GM12878 (cell line): Measurements from ENCODE around the gene ABR. TPM values are rescaled to one million over a fixed set of nuclear protein-coding genes. Genes with fewer than 3 reads are reported as not detected.
A peak's percentile ranks its signal among the peaks of the same experiment; 100 is the strongest.

Source experiments
- BRCA1 ChIP-seq: IDR thresholded peaks from 2 replicates; pipeline ENCODE4 v1.6.1; 2011; ENCODE audit warnings: low read depth, low read length, improper control_type of control experiment
- DPF2 ChIP-seq: fragments of 450-650 bp; IDR thresholded peaks from 2 replicates; pipeline ENCODE4 v1.6.1; 2017; ENCODE audit warnings: mild to moderate bottlenecking
- FOS ChIP-seq: IDR thresholded peaks from 3 replicates; pipeline ENCODE4 v1.6.1; 2011; ENCODE audit warnings: borderline replicate concordance; ENCODE audit not compliant: insufficient read length; ENCODE audit errors: extremely low read depth
- FOXK2 ChIP-seq: fragments of 450-650 bp; IDR thresholded peaks from 2 replicates; pipeline ENCODE4 v1.6.1; 2017; ENCODE audit warnings: mild to moderate bottlenecking, moderate library complexity
- GABPA ChIP-seq: IDR thresholded peaks from 2 replicates; pipeline ENCODE4 v1.6.1; 2014; ENCODE audit warnings: antibody characterized with exemption, low read depth, mild to moderate bottlenecking, inconsistent platforms
- HCFC1 ChIP-seq: fragments of 150-350 bp; IDR thresholded peaks from 2 replicates; pipeline ENCODE4 v1.6.1; 2014; ENCODE audit warnings: low read length
- MYC ChIP-seq: IDR thresholded peaks from 2 replicates; pipeline ENCODE4 v1.6.1; 2011; ENCODE audit warnings: mild to moderate bottlenecking, low read length, moderate library complexity, inconsistent platforms; ENCODE audit not compliant: insufficient read depth, insufficient replicate concordance, insufficient read length, severe bottlenecking
- PAX5 ChIP-seq: IDR thresholded peaks from 2 replicates; pipeline ENCODE4 v1.6.1; 2011; ENCODE audit warnings: low read depth, low read length, borderline replicate concordance
- POU2F2 ChIP-seq: IDR thresholded peaks from 3 replicates; pipeline ENCODE4 v1.6.1; 2011; ENCODE audit warnings: low read depth, mild to moderate bottlenecking, low read length, borderline replicate concordance
- RBBP5 ChIP-seq: fragments of 200-600 bp; sonication (generic); conservative IDR thresholded peaks from 2 replicates; pipeline ENCODE4 v1.6.1; 2016
- SREBF2 ChIP-seq: IDR thresholded peaks from 2 replicates; pipeline ENCODE4 v1.6.1; 2012; ENCODE audit warnings: mild to moderate bottlenecking, low read length
- STAT1 ChIP-seq: fragments of 450-650 bp; conservative IDR thresholded peaks from 2 replicates; pipeline ENCODE4 v1.6.1; 2014; ENCODE audit warnings: antibody characterized with exemption, mild to moderate bottlenecking
- ZNF24 ChIP-seq: fragments of 450-650 bp; IDR thresholded peaks from 2 replicates; pipeline ENCODE4 v1.6.1; 2017; ENCODE audit warnings: antibody characterized with exemption, mild to moderate bottlenecking
- polyA plus RNA-seq, 11 experiments: library from polyadenylated mRNA; depleted of rRNA in 4 of 11; unstranded in 6 of 11; stranded (reverse) in 5 of 11; fragments of >200 nt; fragmentation: Nextera tagmentation in 4 of 11; fragmentation: Illumina TruSeq in 1 of 11; extraction: Ambion mirVana in 4 of 11; extraction: Trizol in 1 of 11; gene quantifications; 1 replicate in 1 of 11; 2 replicates in 10 of 11; pipeline versions ENCODE4 v1.2.1 to v1.2.3, GENCODE V29; 2011 to 2016; ENCODE audit warnings: inconsistent platforms in 2 of 11, missing spikeins in 2 of 11, low read depth in 1 of 11
- total RNA-seq, 4 experiments: library from RNA; depleted of rRNA in 3 of 4; stranded (reverse); fragments of >200 nt in 3 of 4; fragmentation: Illumina TruSeq in 1 of 4; extraction: Trizol in 1 of 4; gene quantifications; 2 replicates each; pipeline versions ENCODE4 v1.2.1 to v1.2.3, GENCODE V29; 2013 to 2021
- TF ChIP-seq, protein P1 (sequence below): IDR thresholded peaks from 2 replicates; pipeline ENCODE4 v1.6.1; 2012; ENCODE audit warnings: mild to moderate bottlenecking, low read depth, low read length
- TF ChIP-seq, protein P2 (sequence below): fragments of 150-350 bp; IDR thresholded peaks from 2 replicates; pipeline ENCODE4 v1.6.1; 2016; ENCODE audit warnings: low read depth, low read length
- TF ChIP-seq, protein P3 (sequence below): IDR thresholded peaks from 2 replicates; pipeline ENCODE4 v1.6.1; 2011; ENCODE audit warnings: borderline replicate concordance, low read depth, mild to moderate bottlenecking, moderate library complexity, low read length; ENCODE audit not compliant: insufficient read depth, poor library complexity, severe bottlenecking
- TF ChIP-seq, protein P4 (sequence below): fragments of 450-650 bp; IDR thresholded peaks from 2 replicates; pipeline ENCODE4 v1.6.1; 2018; ENCODE audit warnings: mild to moderate bottlenecking, low read depth, moderate library complexity; ENCODE audit not compliant: partially characterized antibody
- TF ChIP-seq, protein P5 (sequence below): fragments of 450-650 bp; IDR thresholded peaks from 2 replicates; pipeline ENCODE4 v1.6.1; 2016; ENCODE audit warnings: mild to moderate bottlenecking

The ABR gene
- total and polyA plus RNA-seq, 10 of the 15 experiments (the other 5 are each of a cell fraction or from before 2014, with no cell fraction given) = 1.4 to 112 (median 30.0) TPM

DNA sequence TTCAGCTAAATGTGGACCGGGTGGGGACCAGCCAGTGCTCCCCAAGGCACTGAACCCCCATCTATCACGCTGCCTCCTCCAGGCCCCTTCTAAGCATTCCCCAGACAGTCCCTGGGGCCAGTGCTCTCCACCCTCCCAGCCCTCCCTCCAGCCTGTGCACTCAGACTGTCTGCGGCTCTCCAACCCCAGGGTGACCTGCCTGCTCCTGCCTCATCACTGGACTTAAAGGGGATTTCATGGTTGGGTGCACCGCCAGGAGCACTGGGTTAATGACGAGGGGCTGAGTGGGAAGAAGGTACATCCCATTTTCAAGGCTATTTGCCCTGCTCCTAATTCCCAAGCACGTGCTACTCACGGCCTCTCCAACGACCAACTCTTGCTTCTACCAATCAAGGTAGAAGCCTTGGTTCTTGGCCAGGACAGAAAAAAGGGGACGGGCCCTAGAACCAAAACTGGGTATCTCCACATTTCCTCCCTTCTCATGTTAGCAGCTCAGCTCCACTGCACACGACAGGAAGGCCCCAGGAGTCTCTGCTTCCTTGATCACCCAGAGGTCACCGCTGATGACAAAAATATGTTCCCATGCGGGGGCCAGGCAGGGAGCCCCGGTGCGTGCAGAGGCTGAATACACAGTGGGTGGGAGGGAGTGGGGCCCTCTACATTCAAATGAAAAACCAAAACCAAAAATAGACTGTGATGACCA, 3.5 kb upstream of the ABR start (continued):
- TF ChIP-seq, protein P1, sequence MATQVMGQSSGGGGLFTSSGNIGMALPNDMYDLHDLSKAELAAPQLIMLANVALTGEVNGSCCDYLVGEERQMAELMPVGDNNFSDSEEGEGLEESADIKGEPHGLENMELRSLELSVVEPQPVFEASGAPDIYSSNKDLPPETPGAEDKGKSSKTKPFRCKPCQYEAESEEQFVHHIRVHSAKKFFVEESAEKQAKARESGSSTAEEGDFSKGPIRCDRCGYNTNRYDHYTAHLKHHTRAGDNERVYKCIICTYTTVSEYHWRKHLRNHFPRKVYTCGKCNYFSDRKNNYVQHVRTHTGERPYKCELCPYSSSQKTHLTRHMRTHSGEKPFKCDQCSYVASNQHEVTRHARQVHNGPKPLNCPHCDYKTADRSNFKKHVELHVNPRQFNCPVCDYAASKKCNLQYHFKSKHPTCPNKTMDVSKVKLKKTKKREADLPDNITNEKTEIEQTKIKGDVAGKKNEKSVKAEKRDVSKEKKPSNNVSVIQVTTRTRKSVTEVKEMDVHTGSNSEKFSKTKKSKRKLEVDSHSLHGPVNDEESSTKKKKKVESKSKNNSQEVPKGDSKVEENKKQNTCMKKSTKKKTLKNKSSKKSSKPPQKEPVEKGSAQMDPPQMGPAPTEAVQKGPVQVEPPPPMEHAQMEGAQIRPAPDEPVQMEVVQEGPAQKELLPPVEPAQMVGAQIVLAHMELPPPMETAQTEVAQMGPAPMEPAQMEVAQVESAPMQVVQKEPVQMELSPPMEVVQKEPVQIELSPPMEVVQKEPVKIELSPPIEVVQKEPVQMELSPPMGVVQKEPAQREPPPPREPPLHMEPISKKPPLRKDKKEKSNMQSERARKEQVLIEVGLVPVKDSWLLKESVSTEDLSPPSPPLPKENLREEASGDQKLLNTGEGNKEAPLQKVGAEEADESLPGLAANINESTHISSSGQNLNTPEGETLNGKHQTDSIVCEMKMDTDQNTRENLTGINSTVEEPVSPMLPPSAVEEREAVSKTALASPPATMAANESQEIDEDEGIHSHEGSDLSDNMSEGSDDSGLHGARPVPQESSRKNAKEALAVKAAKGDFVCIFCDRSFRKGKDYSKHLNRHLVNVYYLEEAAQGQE = no peak
- TF ChIP-seq SREBF2 = no peak
- TF ChIP-seq RBBP5 = no peak
- TF ChIP-seq DPF2 = no peak
- no peak for TF ChIP-seq HCFC1
- TF ChIP-seq, protein P2, sequence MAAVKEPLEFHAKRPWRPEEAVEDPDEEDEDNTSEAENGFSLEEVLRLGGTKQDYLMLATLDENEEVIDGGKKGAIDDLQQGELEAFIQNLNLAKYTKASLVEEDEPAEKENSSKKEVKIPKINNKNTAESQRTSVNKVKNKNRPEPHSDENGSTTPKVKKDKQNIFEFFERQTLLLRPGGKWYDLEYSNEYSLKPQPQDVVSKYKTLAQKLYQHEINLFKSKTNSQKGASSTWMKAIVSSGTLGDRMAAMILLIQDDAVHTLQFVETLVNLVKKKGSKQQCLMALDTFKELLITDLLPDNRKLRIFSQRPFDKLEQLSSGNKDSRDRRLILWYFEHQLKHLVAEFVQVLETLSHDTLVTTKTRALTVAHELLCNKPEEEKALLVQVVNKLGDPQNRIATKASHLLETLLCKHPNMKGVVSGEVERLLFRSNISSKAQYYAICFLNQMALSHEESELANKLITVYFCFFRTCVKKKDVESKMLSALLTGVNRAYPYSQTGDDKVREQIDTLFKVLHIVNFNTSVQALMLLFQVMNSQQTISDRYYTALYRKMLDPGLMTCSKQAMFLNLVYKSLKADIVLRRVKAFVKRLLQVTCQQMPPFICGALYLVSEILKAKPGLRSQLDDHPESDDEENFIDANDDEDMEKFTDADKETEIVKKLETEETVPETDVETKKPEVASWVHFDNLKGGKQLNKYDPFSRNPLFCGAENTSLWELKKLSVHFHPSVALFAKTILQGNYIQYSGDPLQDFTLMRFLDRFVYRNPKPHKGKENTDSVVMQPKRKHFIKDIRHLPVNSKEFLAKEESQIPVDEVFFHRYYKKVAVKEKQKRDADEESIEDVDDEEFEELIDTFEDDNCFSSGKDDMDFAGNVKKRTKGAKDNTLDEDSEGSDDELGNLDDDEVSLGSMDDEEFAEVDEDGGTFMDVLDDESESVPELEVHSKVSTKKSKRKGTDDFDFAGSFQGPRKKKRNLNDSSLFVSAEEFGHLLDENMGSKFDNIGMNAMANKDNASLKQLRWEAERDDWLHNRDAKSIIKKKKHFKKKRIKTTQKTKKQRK = no peak
- no peak for TF ChIP-seq ZNF24
- TF ChIP-seq PAX5 = peak; percentile 77
- TF ChIP-seq POU2F2 = peak; percentile 65; the same call in 2 of the 3 replicates
- TF ChIP-seq STAT1 = no peak
- TF ChIP-seq, protein P3, sequence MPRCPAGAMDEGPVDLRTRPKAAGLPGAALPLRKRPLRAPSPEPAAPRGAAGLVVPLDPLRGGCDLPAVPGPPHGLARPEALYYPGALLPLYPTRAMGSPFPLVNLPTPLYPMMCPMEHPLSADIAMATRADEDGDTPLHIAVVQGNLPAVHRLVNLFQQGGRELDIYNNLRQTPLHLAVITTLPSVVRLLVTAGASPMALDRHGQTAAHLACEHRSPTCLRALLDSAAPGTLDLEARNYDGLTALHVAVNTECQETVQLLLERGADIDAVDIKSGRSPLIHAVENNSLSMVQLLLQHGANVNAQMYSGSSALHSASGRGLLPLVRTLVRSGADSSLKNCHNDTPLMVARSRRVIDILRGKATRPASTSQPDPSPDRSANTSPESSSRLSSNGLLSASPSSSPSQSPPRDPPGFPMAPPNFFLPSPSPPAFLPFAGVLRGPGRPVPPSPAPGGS = peak; percentile 91
- TF ChIP-seq MYC = no peak
- TF ChIP-seq, protein P4, sequence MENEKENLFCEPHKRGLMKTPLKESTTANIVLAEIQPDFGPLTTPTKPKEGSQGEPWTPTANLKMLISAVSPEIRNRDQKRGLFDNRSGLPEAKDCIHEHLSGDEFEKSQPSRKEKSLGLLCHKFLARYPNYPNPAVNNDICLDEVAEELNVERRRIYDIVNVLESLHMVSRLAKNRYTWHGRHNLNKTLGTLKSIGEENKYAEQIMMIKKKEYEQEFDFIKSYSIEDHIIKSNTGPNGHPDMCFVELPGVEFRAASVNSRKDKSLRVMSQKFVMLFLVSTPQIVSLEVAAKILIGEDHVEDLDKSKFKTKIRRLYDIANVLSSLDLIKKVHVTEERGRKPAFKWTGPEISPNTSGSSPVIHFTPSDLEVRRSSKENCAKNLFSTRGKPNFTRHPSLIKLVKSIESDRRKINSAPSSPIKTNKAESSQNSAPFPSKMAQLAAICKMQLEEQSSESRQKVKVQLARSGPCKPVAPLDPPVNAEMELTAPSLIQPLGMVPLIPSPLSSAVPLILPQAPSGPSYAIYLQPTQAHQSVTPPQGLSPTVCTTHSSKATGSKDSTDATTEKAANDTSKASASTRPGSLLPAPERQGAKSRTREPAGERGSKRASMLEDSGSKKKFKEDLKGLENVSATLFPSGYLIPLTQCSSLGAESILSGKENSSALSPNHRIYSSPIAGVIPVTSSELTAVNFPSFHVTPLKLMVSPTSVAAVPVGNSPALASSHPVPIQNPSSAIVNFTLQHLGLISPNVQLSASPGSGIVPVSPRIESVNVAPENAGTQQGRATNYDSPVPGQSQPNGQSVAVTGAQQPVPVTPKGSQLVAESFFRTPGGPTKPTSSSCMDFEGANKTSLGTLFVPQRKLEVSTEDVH = no peak
- peak; percentile 71; the same call in 1 of the 2 replicates for TF ChIP-seq GABPA
- TF ChIP-seq, protein P5, sequence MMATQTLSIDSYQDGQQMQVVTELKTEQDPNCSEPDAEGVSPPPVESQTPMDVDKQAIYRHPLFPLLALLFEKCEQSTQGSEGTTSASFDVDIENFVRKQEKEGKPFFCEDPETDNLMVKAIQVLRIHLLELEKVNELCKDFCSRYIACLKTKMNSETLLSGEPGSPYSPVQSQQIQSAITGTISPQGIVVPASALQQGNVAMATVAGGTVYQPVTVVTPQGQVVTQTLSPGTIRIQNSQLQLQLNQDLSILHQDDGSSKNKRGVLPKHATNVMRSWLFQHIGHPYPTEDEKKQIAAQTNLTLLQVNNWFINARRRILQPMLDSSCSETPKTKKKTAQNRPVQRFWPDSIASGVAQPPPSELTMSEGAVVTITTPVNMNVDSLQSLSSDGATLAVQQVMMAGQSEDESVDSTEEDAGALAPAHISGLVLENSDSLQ = no peak
- no peak for TF ChIP-seq FOS
- TF ChIP-seq FOXK2 = no peak
- TF ChIP-seq BRCA1 = no peak
